HG02981 (cell line): ENCODE data around the gene FCHSD2.

Experiments
- ATAC-seq: cut with Tn5 transposase; IDR thresholded peaks from one replicate; pipeline ENCODE4 v1.9.1; 2021; ENCODE audit warnings: mild to moderate bottlenecking, moderate library complexity; ENCODE audit not compliant: unreplicated experiment

FCHSD2 gene

DNA sequence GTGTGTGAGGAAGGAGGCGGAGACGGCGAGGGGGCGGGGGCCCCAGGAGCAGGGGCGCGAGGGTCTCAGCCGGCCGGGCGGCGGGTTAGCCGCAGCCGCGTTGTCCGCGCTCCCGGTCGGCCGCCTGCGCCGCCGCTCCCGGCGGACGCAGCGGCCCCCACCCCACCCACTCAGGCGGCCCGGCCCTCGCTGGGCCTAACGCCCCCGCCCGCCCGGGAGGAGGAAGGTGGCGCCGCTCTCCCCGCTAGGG, at the start of gene FCHSD2:
TSS of gene FCHSD2 (minus strand) at position 191 of the 250 bp plus-strand sequence. CDS start 441 bp downstream, outside the sequence.
- no peak for ATAC-seq

DNA sequence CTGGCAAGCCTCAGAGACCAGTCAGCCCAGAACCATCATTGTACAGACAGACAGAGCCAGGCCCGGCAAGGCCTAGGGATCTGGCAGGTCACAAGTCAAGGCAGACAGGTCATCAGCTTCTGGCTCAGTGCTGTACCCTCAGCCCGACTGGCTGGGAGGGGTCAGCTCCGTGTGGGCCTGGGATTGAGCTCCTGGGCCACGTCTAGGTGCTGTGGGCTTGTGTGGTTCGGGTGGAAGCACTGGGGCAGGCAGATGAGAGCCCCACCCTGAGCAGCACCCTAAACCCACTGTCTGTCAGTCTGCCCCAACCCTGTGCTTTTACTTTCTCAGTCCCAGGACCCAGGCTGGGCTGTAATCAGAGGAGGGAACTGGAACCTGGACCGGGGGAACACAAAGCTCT, 49.0 kb upstream of the FCHSD2 start:
- ATAC-seq: no peak

DNA sequence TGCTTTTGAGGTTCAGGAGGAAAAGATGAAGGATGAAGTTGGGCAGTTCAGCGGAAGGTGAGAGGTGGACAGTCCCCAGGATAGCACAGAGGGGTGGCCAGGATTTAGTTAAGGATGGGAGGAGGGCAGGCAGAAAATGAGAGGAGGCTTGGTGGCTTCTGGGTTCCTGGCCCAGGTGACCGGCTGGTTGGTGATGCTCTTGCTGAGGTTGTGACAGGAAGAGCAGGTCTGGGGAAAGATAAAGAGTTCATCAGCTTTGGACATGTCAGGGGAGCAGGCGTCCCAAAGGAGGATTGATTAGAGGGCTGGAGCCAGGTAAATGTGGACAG, 48.4 kb upstream of the FCHSD2 start:
- ATAC-seq: no peak

DNA sequence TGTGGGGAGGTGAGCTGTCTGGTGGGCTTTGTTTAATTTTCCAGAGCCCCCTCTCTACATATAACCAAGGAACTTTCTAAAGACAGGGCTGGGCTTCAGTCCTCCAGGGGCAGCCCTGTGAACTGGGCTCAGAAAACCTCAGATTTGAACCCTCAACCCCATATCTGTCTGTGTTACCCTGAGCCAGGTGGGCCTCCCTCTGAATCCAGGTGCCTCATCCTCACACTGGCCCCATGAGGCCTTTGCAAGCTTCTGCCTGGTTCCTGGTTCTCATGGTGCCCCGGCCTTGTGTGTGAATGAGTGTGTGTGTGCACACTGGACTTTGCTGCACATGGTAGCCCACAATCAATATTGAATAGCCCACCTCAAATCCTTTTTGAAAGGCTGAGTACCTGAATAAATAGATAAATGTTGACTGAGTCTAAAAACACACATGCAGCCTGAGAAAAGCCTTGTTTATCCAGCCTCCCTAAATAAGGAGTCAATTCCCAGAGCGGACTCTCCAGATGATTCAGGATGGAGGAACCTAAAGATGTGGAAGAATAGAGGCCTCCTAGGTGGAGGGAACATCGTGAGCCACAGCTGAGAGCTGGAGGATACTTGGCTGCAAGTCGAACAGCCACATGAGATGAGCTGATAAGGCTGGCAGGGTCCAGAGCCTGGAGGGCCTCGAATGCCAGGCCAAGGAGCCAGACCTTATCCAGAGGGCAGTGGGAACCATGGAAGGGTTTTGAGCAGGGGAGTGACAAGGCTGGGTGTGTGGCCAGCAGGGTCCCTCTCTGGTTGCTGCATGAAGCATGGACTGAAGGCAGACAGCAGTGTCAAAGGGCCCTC, 47.8 kb upstream of the FCHSD2 start:
- no peak for ATAC-seq

DNA sequence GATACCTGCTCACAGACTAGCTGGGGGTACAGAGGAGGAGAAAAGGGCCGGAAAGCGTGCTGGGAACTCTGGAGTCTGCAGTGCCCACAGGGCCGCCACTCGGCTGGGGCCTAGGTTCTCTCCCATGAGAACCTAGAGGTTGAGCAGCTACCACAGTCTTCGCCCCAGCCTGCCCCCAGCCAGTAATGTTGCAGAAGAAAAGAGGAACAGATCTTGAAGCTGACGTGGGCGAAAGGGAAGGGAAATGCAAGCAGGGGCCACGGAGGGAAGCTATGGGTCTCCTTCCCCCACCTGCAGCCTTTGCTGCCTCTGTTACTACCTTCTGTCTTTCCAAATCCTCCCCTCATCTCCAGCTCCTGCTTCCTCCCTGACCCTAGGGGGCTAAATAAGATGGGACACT, 47.2 kb upstream of the FCHSD2 start:
- no peak for ATAC-seq

DNA sequence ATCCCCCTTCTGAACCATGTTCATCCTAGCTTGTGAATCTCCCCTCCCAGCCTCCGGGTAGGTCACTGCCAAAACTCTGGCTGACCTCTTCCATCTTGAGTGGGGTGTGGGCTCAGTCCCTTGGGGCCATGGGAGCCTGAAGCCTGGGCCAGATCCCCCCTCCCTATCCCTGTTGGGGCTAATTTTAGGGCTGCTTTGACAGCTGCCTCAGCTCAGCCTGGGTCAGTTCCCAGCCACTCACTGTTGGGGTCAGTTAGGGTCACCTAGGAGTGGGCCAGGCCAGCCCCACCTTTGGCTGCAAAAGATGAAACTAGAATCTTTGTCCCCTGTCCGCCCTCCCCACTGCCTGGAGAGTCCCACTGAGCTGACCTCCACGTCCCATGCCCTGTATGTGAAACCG, 46.2 kb upstream of the FCHSD2 start:
- no peak for ATAC-seq

DNA sequence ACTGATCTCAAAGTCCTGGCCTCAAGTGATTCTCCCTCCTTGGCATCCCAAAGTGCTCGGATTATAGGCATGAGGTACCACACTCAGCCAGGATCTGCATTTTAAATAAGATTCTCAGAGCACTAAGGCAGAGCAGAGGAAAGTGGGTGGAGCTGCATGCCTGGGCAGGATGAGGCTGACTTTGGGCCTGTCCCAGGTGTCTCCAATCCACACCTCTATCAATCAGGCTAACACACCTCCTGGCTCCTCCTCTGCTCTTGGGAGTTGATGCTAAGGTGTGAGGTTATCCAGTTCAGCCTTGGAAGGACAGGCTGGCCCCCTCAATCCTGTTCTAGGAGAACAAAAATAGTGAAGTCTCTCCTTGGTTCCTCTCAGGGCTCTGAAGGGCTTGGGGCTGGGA, 45.7 kb upstream of the FCHSD2 start:
- ATAC-seq: no peak

DNA sequence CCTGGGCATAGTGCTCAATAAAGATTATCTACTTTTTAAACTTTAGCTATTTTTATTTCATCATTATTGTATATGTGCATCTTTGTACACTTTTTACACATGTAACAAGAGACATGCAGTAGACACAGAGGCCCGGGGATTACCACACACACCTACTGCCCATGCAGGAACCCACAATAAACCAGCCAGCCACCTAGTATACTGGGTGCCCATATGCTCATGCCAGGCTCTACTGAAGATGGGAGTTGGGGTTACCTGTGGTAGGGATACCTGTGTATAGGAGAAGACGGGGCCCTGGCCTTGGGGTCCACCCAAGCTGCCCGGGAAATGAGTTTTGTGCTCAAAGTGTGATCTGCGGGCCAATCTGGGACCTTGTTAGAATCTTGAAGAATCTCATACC, 44.8 kb upstream of the FCHSD2 start:
- no peak for ATAC-seq

DNA sequence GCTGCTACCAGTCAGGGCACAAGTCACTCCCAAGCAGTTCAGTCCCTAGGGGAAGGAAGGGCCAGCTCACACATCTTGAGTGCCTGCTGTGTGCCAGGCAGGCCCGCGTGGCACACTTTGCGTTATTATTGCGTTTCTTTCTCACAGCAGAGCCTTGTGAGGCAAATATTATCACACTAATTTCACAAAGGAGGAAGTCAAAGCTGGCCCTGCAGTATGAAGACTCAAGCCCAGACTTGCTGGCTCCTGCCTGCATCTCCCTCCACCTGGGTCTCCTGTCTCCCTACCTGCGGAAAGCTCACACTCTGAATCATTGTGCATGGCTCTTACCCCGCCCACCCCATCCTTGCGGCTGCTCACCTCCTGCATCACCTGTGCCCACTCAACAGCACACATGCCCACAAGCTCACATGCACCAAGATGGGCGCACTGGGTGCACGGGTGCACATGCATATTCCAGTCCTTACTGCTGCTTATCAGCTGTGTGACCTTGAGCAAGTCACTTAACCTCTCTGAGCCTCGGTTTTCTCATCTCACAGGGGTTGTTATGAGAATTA, 44.3 kb upstream of the FCHSD2 start:
- no peak for ATAC-seq

DNA sequence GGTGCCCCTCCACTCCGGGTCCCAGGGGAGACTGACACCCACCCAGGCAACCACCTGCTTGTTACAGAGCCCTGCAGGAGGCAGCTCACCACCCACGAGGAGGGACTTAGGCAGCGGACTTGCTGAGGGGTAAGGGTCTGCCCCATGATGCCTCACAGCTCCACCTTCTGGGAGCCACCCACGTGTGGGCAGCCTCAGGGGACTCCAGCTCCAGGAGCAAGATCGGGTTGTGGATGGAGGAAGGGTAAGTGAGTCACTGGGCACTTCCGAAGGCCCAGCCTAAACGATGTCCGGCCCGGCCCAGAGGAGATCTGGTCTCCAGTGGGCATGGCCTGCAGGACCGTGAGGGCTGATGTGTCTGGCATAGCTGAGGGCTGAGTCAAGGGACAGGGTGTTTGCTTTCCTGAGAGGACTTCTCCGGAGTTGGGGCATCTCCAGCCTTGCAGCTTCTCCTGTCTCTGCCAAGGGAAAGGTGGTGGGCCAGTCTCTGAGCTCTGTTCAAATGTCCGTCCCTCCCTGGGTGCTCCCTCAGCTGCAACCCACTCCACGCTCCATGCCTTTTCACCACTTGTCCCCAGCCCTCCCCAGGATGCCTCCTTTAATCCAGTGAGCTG, 43.7 kb upstream of the FCHSD2 start:
- ATAC-seq: no peak

DNA sequence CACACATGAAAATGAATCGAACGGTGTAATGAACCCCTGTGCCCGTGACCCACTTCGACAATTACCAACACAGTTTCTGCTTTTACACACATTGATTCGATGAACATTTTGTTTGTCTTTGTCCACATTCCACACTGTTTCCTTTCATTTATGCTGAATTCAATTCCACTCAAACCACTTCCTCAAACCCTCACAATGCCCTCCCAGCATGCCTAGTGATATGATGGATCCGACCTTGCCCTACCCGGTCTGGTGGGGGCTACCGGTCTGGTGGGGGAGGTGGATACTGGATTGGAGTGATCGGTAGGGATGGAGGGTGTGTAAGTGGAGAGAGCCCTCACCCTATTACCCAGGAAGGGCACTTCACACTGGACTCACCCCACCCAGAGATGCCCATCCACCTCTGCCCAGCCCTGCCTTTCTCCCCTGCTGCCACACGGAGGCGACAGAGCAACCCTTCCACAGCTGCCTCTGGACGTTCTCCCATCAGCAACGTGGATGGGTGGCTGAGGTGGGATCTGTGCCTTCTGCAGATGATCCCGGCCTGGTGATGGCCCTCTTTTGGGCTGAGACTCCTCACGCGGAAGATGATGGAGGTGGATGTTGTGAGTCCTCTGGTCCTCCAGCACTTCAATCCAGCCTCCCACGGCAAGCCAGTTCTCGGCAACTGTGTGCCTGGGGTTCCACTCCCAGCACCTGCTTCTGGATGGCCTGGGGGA, 43.0 kb upstream of the FCHSD2 start:
- ATAC-seq: no peak

DNA sequence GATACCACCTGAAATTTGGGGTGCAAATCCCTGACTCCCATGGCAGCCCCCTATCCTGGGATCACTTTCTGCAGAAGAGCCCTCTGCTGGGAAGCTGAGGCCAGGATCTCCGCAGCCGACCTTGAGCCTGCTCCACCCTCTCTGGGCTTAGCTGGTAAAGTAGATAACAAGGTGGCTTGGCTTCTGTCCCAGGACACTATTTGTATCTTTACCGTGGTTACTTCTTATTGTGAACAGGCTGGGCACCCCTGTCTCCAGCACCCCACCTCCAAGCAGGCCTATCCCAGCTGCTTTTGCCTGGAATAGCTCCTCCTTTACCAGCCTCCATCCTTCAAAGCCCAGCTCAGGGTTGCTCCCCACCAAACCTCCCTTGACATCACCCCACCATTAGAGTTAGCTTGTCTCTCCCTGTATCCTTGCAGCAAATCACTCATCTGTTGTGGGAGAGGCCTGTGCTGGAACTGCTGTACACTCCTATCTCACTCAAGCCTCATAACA, 40.8 kb upstream of the FCHSD2 start:
- no peak for ATAC-seq

DNA sequence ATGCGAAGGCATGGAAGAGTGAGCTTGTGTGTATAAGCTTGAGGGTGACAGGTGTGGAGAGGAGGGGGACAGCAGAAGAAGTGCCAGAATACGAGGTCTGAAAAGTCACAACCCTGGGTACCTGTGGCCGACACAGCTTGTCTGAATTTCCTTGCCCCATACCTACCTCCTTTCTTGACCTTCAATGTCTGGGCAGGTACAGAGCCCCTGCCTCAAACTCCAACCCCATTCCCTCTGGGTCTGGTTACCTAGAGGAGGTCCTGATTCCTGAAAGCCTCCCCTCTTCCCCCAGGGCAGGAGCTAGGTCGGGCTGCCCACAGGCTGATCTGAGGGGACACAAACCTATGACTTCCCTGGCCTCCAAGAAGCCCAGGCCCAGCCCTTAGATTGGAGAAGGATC, 36.6 kb upstream of the FCHSD2 start:
- ATAC-seq: no peak

DNA sequence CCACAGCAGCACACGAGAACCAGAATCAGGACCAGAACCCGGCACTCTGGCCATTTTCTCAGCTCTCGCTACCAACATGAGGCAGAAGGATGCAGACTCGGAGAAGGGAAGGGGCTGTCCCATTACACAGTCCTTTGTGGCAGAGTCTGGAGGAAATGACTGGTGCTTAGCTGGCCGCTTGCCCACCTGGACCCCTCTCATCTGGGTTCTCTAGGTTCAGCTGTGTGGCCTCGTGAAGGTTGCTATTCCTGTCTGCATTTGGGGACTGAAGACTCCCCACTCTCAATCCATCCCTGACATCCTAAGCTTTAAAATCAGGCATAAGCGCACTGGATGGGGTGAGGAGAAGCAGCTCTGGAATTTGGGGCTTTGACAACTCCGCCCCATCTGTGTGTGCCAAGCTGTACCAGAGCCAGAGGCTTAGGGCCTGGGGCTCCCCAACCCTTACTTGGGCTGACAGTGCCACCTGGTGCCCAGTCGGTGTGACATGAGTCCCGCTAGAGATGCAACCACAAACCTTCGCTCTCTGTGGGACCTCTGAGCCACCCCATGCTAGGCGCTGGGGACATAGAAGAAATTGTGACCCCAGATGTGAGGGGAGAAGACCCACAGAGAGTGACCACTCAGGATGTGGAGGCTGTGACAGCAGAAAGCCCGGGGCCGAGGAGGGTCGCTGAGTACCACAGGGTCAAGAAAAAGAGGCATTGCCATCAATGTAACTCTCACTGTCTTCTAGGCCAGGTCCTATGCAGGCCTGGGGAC, 35.8 kb upstream of the FCHSD2 start:
- ATAC-seq: peak; percentile 78

DNA sequence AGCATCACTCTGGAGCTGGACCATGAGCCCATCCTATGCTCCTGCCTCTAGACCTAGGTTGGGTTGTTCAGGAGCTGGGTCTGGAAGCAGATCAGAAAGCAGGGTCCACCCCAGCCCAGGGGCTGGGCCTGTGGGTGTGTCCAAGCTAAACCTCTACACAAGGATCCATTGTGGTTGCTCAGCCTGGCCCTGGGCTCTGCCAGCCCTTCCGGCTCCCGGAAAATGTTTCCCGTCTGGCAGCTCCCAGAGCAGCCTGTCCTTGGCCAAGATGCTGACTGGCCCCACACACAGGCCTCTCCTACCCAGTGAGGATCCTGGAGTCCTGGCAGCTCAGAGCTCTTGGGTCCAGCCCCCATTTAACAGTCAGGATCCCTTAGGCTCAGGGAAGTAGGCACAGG, 35.3 kb upstream of the FCHSD2 start:
- no peak for ATAC-seq

DNA sequence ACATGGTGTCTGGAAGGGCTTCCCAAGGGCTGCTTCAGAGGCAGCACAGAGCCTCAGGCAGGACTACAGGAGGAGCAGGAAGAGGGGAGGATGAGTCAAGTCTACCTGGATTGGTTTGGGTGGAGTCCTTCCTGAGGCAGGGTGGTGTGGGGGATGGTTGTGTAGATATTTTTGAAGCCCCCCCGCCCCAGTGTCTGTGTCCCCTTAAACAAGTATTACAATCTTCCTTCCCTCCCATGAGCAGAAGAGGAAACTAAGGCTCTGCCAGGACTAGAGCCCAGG, 34.7 kb upstream of the FCHSD2 start:
- no peak for ATAC-seq

DNA sequence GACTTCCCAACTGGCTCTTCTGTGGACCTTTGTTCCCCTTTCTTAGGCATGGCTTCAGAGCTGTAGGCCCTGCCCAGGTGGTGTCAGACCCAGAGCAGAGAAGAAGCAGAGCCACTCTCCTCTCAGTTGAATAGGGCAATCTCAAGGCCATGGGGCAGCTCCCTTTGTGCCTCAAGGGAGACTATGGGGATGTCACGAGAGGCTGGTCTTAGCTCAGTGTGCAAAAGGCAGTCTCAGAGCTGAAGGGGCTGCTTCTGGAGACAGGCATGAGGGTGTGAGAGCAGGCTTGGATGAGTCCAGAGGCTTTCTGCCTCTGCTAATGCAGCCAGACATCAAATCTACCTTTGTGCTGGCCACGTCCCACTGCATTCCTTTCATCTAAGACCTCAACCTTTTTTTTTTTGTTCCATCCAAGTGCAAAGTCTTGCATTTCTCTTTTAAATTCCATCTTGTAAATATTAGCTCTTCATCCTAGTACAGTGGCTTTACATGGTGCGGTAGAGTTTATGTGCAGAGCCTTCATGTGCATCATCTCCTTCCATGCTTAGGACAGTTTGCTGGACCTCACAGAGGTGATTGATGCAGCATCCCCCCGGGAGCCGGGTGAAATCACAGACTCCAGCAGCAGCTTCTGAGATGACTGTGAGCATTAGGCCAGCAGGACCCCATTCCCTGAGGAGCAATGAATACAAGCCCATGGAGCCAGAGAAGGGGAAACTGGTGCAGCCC, 34.2 kb upstream of the FCHSD2 start:
- ATAC-seq: no peak

DNA sequence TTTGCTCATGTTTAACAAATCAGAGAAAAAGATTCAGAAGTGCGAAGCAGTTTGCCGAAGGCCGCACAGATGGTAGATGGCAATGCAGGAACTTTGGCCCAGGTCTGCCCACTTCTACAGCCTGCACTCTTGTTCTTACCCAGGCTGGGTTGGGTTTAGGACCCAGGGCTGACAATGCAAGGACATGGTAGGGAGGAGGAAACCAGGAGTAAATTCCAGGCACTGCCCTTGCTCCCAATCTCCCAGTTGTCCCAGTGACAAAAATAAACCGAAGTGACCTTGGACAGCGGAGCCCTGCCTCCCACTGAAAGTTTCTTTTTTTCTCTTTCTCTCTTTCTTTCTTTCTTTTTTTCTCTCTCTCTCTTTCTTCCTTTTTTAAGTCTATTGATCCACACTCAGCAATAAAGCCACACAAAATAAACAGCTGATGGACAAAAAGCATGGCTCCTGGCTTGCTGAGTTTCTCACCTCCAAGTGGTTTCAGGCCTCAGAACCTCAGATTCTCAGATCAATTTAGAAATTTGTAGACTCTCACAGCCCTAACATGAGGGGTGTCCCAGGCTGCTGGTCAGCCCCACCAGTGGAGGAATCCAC, 33.5 kb upstream of the FCHSD2 start:
- no peak for ATAC-seq

DNA sequence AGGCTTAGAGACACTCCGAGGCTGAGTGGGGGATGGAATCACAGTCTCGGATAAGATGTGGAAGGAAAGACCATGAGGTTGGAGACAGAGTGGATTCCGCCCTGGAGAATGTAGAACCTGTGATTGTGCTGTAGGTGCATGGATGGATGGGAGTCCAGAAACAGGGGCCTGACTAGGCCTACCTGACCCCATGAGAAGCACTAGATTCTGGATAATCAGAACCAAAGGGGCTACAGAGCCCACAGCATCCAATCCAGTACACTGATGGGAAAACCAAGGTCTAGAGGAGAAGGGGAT, 32.3 kb upstream of the FCHSD2 start:
- ATAC-seq: no peak

DNA sequence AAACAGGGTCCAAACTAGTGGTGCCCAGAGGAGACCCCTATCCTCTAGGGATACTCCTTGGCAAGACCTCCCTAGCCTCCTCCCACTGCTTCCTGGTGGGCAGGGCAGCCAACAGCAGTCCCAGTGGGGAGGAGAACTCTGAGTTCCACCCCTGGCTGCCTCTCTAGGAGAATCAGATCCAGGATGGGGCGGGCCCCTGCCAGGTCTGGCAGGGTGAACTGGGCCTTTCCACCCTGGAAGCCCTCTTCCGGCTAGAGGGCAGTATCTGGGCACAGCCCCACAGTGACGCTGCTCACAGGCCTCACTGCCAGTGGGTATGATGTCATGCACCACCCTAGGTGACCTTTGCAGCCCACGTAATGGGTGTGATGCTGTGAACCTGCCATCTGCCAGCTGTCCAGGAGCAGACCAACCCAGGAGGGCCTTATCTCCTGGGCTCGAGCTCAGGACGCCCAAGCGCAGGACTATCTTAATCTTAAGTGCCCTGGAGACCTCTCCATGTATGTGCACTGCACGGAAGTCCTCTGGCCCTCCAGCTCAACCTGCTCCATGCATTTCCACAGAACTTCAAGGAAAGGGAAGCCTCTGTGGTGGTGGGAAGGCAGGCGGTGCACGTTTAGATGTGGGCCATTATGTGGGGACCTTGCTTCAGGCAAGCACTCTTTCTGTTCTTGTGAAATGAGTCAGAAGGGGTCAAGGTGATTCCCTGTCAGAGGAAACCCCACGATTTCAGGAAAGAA, 31.8 kb upstream of the FCHSD2 start:
- ATAC-seq: no peak
